Activated CD4-positive, CD25-positive, alpha-beta regulatory T cell treated with anti-CD3 and anti-CD28 coated beads, Interleukin-2, amount 50 U/mL, for 16 hours (primary cell): ENCODE measurements around the gene CTBP2.

Source experiments
- DNase-seq: peaks from one replicate; pipeline ENCODE4 v3.0.0-alpha.2; 2020; ENCODE audit warnings: low read depth, low spot score

CTBP2 gene

DNA sequence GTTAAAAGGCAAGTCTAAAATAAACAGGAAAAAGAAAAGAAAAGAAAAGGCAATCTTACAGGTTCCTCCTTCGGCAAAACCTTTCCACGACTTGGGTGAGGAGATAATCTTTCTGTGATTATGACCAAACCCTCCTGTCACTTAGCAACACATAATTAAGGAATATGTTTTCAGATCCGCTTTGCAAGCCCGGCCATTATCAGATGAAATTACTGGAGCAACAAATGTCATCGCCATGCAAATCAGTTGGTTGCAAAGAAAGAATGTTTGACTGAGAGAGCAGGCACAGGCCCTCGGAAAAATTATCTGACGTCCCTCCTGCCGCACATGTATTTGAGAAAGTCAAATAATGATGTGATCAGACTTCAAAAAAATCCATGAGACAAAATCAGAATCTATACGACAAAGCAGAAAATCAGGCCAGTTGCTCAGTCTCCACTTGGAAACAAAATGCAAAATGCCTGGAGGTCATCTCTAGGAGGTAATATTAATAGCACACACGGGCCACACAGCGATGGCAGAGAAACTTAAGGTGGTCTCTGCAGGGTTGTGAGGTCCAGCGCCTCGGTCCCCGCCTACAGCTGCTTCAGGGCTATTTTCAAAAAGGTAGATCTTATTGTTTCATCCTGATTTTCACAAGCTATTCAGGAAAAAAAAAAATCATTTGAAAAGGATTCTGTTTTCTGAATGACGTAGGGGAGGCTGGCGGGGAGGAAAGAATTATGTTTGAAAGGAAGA, 135.7 kb downstream of the CTBP2 start:
- no peak for DNase-seq

GRCh38 chr10:125023862-125024496, 136.4 kb downstream of the CTBP2 start:
- no peak for DNase-seq

DNA sequence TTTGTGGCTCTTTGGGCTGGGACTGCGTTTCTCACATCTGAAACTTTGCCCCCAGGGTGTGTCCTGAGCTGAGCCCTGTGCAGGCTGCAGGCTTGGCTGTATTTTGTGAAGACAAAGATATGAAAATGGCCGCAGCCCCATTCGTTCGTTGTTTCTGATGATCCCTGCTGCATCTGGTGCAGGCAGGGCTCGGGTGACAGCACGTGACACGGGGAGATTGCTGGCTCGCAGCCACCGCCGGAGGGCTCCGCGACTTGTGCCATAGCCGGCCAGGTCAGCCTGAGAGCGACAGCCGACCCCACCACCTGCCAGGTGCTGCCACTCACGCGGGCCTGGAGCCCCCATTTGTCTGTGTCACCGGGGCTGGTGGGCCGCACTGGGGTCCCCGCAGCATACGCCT, 137.1 kb downstream of the CTBP2 start:
- DNase-seq = no peak

- no peak for DNase-seq
These were observed 137.7 kb downstream of the CTBP2 start for GRCh38 chr10:125022671-125023070.

DNA sequence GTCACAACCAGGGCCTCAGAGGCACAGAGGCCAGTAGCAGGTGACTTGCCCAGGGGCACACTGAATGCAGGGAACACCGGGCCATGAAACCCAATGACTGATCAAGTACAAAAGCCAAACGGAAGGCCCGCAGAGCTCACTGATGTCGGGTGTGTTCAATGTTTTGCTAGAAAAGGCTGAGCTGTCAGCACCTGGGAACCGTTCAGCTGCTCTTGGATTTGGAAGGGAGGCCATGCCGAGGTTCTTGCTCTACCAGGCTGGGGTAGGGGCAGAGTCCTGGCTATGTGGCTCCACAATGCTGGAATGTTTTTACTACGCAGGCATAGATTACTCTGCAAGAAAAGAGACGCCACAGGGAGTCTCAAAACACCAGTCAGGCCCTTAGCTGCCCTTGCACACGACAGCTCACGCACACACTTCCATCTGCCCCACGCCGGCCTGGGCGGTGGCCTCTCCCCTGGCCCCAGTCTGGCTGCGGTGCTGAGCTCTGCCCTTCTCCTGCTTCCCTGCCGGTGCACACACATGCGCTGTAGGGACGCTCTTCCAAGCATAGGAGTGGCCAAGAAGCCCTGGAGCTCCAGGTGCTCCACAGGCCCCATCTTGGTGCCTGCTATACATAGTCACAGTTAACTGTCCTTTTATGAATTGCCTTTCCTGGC, 138.5 kb downstream of the CTBP2 start:
- no peak for DNase-seq

GRCh38 chr10:125020871-125021270, 139.5 kb downstream of the CTBP2 start:
- no peak for DNase-seq

DNA sequence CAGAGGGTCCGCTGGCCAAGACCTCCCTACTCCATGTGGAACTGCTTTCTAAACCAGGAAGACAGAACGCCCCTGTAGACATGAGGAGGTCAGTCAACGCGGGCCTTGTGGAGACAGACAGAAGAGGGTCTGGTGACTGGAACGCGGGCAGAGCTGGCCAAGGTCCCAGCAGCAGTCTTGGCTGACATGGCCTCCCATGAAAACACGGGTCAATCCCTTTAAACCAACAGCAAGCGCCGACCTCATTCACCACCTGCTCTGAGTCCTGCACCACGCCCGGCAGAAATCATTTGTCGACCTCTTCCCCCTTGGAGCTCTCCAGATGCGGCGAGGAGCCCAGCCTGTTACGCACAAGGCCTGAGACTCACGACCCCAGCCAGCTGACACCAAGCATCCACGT, 140.0 kb downstream of the CTBP2 start:
- DNase-seq = no peak

GRCh38 chr10:125018576-125019143, 141.7 kb downstream of the CTBP2 start:
- DNase-seq = no peak

DNA sequence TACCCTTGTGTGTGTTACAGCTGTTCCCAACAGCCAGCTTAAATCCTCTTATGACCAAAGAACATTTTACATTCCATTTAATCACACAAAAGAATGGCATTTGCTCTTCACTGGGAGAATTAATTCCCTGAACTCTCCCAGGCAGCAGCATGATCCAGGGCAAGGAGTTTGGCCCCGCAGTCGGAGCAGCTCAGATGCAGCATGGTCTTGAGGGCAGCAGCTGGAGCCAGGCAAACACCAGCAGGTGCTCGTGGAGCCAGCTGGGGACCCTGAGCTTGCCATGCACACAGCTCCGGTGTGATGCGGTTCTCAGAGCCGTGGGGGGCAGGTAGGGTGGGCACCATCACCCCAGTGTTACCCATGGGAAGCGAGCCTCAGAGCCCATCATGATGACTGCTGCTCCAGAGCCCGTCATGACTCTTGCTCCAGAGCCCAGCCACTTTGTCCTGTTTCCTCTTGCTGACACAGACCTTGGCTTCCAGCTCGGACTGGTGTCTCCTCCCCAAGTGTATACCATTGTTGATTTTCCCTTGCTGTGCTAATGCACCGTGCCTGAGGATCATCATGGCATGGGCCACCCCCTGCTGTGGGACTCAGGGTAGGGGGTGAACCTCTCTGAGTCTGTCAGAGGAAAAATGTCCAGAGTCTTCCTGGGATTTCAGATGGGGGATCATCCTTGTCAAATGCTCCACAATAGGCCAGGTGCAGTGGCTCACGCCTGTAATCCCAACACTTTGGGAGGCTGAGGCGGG, 142.6 kb downstream of the CTBP2 start:
- no peak for DNase-seq

- DNase-seq = no peak
These were observed 143.7 kb downstream of the CTBP2 start for GRCh38 chr10:125016611-125017202.

DNA sequence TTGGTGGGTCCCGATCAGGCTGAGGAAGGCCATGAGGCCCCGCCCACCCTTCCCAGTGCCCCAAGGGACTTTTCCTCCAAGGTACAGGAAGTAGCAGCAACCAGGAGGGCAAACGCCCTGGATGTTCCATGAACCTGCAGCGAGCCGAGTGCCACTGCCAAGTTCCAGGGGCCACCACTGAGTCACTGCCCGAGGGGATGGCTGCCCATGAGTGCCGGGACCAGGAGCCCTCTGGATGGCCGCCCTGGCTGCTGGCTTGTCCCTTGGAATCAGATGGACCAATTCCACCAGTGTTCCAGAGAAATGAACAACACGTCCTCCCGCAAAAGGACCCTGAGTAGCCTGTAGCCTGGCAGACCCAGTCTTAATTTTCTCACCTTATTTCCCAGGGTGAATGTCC, 144.2 kb downstream of the CTBP2 start:
- DNase-seq = no peak

- no peak for DNase-seq
These were observed 144.9 kb downstream of the CTBP2 start for GRCh38 chr10:125015356-125015944.

DNA sequence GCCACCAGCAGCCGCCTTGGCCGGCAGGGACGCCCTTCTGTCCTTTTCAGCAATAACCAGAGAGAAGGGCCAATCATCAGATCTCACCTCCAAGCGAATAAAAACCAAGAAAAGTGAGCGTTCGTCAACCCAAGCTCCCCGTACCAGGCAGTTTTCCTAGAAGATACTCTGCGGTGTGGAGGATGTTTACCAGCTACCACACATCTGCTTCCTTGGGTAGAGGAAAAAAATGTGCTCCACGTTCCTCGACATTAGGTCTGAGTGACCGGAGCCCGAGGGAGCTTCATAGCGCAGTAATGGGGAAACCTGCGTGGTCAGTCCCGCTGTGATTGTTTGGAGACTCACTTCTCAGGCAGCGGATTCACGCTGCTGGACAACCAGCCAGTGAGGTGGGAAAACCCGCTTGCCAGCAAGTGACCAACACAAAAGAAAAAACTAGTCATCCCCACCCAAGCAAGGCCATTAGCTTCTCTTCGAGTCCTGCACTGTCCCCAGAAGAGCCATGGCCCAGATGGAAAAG, 145.5 kb downstream of the CTBP2 start:
- no peak for DNase-seq

DNA sequence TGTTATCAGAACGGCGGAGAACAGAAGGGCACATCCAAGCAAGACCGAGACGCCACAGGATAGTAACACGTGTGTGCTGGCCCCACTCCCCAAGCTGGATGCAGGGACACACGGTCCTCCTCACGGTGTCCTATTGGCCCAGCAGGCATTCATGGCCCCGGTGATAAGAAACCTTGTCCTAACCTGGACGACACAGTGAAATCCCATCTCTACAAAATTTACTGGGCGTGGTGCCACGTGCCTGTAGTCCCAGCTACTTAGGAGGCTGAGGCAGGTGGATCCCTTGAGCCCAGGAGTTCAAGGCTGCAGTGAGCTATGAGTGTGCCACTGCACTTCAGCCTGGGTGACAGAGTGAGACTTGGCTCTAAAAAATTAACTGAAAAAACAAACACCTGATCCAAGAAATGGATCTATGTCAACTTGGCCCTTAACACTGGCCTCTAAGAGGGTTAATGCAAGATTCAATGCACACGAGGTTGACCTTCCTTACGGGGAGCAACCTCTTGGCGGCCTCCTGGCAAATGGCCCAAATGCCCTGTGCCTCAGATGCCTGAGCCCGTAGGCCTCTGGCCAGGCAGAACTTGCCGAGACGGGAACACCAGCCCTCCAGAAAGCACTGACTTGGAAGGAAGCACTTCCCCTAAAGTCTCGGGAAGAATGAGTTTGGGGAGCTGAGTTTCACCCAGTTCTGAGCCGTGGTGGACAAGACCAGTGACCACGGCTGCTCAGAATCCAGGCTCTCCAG, 146.1 kb downstream of the CTBP2 start:
- DNase-seq = no peak

DNA sequence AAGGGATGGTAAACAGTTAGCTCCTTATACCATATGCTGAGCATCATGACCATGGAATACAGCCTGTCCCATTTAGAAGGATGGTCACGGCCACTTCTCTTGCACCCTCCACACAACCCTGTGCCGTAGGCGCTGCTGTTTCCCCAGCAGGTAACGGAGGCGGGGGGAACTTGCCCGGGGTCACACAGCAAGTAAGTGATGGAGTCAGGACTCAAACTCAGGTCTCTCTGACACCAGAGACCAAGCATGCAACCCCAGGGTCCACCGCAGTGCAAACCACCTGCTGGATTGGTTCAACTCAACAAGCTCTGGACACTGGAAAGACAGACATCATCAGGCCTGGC, 146.9 kb downstream of the CTBP2 start:
- no peak for DNase-seq

DNA sequence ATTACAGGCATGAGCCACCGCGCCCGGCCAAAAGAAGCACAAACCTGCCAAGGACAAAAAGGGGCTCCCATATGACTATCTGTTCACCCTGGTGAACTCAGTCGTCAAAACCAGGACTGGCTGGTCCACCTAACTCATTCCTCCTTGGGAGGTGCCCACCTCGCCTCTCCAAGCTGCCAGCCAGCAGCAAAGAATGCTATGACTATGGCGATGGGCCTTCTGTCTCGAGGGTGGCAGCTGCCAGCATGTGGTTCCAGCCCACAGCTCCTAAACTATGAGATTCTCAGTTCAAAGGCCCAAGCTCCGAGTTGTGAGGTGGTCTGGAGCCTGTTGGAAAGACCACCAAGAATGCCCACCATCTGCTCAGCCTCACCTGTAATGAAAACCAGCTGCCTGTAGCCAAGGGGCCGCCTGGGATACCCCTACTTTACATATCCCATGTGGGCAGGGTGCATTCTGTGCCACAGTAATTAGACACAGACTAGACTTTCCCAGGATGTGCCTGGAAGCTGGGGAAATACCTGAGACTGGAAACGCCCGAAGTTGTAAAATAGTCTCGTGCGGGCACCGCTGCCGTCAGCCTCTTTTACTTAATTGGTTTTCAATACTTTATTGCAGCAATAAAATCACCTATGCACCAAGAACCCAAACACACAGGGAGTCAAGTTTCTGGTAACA, 147.4 kb downstream of the CTBP2 start:
- DNase-seq = no peak

DNA sequence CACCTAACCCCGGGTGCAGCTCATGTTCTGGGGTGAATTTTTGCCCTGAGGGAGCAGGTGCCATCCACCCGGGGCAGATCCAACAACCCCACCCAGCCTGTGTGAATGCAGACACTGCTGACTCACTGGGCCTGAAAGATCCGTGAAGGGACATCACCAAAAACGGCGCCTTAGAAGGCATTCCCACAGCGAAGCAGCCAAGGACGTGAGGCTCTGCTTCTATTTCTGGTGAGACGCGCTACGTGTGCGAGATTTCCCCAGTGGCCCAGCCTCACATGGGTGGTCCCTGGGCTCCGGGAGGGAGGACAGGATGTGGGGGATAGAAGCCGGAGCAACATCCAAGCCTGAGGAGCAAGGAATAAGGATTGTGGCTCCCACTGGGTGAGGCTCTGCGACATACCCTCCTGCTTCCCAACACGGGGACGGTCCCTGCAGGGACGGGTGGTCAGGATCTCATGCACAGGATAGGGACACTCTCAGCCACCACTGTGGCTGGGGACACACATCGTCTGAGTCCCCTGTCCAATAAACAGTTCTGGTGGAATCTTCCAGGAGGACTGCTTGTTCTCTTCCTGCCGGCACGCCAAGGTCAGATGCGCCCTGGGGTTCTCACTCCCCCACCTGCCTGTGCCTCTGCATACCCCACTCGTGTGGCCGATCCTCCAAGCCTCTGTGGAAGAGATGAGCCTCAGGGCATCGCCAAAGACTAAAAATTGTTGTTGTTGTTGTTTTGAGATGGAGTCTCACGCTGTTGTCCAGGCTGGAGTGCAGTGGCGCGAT, 148.2 kb downstream of the CTBP2 start:
- no peak for DNase-seq

- DNase-seq = no peak
These were observed 149.0 kb downstream of the CTBP2 start for GRCh38 chr10:125011171-125011925.
